SK-N-SH (cell line): ENCODE data around the gene SARDH.
A peak's percentile ranks its signal among the peaks of the same experiment; 100 is the strongest.

ENCODE experiments used
- SMC3 ChIP-seq: IDR thresholded peaks from 2 replicates; pipeline ENCODE4 v1.6.1; 2012; ENCODE audit warnings: low read depth, low read length, improper control_type of control experiment
- TAF1 ChIP-seq: IDR thresholded peaks from 2 replicates; pipeline ENCODE4 v1.6.1; 2012; ENCODE audit warnings: low read depth, mild to moderate bottlenecking, low read length, moderate library complexity, borderline replicate concordance
- TF ChIP-seq, protein P1 (sequence below): fragments of 200-600 bp; sonication (generic); IDR thresholded peaks from 2 replicates; pipeline ENCODE4 v1.6.1; 2017; ENCODE audit warnings: antibody characterized with exemption, mild to moderate bottlenecking, moderate library complexity
- TF ChIP-seq, protein P2 (sequence below): IDR thresholded peaks from 2 replicates; pipeline ENCODE4 v1.6.1; 2012; ENCODE audit warnings: mild to moderate bottlenecking, low read depth, low read length, moderate library complexity

DNA sequence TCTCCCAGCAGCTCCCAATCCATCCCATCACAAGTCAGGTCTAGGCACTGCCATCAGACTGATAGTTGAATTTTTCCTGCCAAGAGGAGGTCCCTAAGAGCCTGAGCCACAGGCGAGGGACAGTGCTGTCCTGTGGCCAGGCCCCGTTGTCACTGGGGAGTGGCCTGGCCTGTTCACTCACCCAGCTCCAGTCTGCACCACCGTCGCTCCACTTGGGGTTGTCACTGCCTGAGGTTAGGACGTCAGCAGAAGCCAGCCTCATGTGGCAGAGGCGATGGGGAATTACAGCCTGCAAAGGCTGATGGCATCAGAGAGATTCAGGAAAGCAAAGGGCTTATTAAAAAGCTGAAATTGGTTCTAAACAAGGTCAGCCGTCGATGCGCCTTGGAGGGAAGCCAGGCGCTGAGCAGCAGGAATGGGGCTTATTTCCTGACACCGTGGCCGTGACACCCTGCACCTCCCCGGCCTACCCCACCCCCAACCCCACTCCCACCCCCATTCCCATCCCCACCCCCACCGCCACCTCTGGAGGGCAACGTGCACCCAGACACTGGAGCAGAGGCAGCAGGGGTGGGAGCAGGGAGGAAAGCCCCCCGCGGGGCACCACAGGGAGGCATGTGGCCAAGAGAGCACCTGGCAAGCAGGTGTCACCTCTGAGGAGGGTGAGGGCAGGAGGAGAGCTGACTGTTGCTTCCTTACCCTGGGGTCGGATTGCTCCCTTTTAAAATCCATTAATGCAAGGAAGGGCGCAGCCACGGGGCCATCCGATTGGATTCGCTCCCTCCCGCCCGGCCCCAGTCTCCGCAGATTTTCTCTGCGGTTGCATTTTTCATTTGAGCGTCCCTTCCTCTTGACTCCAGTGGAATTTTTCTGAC is 105.1 kb downstream of the SARDH start:
- TF ChIP-seq TAF1 (no peak), SMC3 (peak; percentile 12; the same call in 1 of the 2 replicates)
- TF ChIP-seq, protein P1, sequence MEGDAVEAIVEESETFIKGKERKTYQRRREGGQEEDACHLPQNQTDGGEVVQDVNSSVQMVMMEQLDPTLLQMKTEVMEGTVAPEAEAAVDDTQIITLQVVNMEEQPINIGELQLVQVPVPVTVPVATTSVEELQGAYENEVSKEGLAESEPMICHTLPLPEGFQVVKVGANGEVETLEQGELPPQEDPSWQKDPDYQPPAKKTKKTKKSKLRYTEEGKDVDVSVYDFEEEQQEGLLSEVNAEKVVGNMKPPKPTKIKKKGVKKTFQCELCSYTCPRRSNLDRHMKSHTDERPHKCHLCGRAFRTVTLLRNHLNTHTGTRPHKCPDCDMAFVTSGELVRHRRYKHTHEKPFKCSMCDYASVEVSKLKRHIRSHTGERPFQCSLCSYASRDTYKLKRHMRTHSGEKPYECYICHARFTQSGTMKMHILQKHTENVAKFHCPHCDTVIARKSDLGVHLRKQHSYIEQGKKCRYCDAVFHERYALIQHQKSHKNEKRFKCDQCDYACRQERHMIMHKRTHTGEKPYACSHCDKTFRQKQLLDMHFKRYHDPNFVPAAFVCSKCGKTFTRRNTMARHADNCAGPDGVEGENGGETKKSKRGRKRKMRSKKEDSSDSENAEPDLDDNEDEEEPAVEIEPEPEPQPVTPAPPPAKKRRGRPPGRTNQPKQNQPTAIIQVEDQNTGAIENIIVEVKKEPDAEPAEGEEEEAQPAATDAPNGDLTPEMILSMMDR = no peak
- TF ChIP-seq, protein P2, sequence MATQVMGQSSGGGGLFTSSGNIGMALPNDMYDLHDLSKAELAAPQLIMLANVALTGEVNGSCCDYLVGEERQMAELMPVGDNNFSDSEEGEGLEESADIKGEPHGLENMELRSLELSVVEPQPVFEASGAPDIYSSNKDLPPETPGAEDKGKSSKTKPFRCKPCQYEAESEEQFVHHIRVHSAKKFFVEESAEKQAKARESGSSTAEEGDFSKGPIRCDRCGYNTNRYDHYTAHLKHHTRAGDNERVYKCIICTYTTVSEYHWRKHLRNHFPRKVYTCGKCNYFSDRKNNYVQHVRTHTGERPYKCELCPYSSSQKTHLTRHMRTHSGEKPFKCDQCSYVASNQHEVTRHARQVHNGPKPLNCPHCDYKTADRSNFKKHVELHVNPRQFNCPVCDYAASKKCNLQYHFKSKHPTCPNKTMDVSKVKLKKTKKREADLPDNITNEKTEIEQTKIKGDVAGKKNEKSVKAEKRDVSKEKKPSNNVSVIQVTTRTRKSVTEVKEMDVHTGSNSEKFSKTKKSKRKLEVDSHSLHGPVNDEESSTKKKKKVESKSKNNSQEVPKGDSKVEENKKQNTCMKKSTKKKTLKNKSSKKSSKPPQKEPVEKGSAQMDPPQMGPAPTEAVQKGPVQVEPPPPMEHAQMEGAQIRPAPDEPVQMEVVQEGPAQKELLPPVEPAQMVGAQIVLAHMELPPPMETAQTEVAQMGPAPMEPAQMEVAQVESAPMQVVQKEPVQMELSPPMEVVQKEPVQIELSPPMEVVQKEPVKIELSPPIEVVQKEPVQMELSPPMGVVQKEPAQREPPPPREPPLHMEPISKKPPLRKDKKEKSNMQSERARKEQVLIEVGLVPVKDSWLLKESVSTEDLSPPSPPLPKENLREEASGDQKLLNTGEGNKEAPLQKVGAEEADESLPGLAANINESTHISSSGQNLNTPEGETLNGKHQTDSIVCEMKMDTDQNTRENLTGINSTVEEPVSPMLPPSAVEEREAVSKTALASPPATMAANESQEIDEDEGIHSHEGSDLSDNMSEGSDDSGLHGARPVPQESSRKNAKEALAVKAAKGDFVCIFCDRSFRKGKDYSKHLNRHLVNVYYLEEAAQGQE = no peak
